ENCODE measurements around the gene LSMEM2. TPM values are rescaled to one million over a fixed set of nuclear protein-coding genes. Genes with fewer than 3 reads are reported as not detected.

LSMEM2 gene
- polyA plus RNA-seq: not detected in 2 replicates

DNA sequence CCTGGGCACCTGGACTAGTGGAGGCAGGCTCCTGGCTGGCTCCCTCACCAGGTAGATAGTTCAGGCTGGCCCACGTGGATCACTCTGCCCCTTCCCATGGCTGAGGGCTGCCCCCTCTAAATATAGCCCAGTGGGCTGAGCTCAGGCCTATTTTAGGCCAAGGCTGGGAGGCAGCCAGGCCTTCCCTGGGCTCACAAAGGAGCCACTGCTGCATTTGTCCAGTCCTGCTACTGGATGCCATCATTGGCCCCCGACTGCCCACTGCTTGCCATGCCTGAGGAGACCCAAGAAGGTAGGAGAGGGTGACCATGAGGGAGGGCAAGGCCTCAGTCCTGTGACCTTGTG is at the start of gene LSMEM2:
Gene LSMEM2, plus strand, starts transcription at position 208 of the 345 bp plus-strand sequence. Its CDS starts 27 bp downstream, at position 235.

DNA sequence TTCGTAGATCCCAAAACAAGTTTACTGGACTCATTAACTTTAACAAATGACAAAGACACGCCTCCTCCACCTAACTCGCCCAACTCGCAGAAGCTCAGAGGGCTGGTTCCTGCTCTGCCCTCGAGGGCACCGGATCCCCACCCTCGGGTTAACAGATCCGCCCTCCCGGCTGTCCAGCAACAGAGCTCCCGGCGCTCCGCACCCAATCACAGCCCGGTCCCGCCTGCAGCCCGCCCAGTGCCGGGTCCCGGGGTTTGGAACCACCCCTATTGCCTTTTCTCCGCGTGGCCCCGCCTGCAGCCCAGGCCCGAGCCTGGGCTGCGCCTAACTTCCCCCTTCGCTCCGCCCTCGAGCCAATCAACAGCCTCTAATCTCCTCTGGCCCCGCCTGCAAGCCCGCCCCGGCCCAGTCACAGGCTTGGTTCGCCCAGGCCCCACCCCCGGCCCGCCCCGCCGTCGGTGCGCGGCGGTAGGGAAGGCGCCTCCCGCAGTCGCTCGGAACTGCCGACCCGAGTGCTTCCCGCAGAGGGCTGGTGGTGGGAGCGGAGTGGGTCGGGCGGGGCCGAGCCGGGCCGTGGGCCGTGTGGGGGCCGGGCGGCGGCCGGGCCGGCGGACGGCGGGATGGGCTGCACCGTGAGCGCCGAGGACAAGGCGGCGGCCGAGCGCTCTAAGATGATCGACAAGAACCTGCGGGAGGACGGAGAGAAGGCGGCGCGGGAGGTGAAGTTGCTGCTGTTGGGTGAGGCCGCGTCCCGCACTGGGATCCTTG is 43.0 kb upstream of the LSMEM2 start, which contains the start of gene GNAI2:
Gene GNAI2, plus strand, starts transcription at position 489 of the 768 bp plus-strand sequence. Its CDS starts 132 bp downstream, at position 621.

DNA sequence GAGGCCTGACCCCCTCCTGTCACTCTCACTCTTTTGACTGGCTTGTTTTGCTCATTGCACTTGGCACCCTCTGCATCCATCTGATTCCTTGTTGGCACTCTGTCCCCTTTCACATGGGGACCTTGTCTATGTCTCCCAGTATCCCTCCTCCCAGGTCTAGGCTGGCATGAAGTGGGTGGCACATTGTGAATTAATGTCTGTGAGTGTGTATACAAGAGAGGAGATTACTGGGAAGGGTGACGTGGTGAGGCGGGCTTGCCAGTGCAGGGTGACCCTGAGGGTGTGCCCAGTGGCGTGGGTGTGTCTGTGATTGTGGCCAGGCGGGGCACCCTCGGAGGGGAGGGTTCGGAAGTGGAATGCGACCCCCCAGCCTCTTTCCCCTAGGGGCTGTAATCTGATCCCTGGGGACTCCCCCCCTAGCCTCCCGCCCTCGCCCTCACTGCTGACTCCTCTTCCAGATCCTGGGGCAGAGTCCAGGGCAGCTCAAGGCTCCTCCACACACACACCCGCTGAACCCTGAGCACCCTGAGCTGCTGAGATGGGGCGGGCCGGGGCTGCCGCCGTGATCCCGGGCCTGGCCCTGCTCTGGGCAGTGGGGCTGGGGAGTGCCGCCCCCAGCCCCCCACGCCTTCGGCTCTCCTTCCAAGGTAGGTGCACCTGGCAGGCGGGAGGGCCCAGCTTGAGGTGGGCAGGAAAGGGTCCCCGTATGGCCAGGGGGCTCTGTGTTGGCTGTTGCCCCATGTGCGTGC is 10.0 kb upstream of the LSMEM2 start, which contains the start of gene SEMA3B:
Gene SEMA3B, plus strand, starts transcription at position 445 of the 749 bp plus-strand sequence. Its CDS starts 94 bp downstream, at position 539.

DNA sequence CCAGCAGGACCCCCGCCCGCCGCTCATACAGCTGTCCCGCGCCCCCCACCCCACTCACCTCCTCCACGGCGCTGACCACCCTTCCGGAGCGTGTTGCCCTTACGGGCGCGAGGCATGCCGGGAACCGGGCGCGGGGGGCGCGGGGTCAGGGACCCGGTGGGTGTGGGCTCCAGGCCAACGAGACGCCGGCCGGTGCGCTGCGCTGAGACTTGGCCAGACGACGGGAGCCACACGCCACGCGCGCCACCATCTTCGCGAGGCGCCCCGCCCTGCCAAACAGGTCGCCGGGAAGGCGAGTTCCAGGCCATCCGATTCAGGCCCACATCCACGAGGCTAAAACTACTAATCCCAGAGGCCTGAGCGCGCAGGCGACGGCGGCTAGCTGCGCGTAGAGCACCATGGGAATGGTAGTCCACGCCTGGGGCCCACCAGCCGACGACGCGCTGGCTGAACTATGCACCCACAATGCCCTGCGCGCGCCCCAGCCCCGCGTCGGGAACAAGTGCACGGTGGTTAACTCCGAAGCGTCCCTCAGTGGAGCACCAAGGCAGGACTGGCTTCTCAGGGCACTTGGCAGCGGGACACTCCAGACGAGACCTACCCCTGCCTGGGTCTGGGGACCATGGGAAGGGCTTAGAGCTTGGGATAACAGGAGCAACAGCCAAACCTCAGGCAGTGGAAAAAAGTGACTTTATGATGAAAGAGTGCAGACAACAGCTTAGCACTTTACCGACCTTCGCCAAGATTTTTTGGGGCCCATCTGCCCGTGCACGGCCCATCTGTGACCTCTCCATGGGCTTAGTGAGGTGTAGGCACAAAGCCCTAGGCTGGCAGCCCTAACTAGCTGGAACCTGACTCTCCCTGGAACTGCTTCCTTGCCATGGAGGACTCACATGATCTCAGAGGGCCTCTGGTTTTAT is 13.5 kb downstream of the LSMEM2 start, which contains the start of gene IFRD2:
Gene IFRD2, minus strand, starts transcription at position 271 of the 920 bp plus-strand sequence. Its CDS starts 155 bp downstream, at position 116.

DNA sequence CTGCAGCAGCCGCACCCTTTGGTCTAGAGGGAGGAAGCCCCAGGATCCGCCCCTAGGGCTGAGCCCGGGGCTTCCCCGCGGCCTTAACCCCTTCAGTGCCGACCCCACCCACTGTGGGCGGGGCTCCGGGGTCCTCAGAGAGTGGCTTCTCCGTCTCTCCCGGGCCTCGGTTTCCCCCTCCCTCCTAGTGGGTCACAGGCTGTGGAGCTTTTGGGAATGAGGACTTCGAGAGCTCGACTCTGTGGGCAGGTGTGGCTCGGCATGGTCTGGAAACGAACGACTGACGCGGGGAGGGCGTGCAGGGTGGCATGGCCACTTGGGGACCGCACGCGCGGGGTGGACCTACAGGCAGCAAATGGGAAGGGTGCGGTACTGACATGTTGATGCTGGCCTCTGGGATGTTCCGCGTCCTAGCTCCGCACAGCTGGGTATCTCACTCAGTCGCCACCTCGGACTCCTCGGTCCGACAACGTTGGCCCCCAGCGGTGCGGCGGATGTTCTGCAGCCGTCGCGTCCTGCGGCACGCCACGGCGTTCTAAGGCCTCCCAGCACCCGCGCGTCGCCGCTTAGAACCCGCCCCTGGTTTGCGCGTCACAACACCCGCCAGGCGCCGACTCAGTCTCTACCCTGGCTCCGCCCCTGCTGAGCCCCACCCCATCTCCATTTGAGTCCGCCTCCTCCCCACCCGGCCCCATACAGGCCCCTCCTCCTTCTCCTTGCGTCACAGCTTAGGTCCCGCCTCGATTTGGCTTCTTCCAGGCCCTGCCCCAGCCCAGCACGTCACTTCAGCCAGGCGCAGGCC is 20.1 kb downstream of the LSMEM2 start, which contains the start of the genes HYAL3 and NAA80:
Gene HYAL3, minus strand, starts transcription at position 570 of the 802 bp plus-strand sequence. CDS start 3,803 bp downstream, outside the sequence.
Gene NAA80, minus strand, starts transcription at position 570 of the 802 bp plus-strand sequence. CDS start 1,942 bp downstream, outside the sequence.

DNA sequence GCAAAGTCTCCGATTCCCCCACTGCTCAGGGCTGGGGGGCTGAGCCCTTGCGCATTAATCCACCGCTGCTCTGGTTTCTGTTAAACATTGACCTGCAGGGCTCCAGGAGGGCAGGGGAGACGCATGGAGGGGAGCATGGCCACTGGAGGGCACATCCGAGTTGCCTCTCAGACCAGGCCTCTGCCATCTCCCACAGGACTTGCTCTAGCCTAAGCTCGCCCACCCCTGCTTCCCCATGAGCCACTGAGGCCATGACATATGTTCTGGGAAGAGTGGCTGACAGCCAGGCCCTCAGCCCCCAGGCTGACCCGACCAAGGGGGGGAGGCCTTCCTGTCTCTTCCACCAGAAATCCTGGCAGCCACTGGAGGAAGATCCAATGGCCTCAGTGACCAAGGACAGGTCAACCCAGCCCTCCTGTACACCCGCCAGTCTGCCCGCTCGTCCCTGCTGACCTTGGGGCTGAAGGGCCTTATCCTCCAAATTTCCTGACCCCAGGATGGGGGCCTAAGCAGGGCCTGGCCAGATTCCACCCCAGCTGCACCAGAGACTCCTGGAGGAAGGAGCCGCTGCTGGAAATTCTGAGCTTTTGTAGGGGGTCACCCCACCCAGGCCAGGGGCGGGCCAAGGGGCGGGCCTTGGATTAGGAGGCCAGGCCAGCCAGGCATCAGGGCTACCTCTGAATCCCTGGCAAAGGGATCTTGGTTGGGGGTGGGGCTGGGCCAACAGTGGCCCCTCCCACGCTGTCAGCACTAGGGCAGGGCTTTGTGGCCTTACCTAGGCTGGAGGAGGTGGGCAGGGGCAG is 24.3 kb downstream of the LSMEM2 start, which contains the start of gene HYAL1:
Gene HYAL1, minus strand, starts transcription at position 562 of the 803 bp plus-strand sequence. CDS start 618 bp downstream, outside the sequence.

DNA sequence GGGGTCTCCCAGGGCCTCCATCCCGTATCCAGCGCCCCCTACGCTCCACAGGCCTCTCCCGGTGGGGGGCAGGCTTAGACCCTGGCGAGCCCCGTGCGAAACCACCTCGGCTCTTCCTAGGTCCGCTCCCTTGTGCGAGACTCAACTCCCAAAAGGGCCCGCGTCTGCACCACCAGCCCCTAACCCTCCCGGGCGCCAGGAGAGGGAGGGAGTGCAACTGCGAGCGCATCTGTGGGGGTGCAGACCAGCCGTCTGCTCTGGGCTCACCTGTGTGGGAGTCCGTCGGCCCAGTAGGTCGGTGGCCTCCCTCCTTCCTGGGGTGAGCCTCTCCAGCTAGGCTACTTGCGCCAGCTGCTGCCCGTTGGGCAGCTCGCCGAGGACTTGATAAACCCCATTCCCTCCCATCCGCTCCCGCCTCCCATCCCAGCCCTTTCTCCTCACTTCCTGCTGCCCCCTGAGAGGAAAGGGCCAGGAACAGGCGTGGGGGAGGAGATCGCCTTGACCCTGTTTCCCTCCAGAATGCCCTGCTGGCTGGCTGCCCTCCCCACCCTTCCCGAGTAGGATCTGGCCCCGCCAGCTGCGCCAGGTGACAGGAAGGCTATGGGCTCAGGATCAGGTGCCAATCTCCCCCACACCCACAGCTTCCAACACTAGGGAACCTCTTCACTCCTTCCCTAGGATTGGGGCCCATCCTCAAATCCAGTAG is 43.7 kb downstream of the LSMEM2 start, which contains the start of gene HYAL2:
Gene HYAL2, minus strand, starts transcription at position 360 of the 706 bp plus-strand sequence. CDS start 2,256 bp downstream, outside the sequence.

DNA sequence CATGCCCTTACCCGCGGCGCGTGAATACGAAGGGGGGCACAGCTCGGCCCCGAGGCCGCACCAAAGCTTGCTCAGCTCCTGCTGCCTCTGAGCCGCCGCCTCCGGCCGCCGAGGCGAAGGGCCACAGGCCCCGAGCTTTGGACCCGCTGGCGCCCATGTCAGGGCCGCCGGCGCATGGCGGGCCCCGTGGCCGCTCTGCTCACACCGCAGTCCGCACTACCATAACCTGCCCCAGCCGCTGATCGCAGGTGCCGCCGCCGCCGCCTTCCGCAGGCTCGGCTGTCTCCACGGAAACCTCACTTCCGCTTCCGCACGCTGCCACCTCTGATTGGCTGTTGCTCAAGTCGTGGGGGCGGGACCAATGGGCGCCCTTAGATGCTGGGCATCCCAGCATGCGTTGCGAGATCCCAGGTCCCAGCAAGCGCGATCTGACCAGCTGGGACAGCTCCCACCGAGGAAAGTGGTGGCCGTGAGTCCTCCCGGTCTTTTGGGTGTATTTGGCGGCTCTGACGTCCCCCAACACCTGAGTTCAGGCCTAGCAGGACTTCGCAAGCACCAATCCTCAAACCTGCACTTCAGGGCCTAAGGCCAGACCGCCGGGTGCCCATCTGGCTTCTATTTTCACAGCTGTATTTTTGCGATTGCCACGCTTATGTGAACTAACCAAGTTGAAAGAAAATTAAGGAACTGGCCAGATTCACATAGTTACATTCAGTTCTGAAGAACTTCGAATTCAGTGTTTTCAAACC is 49.2 kb downstream of the LSMEM2 start, which contains the start of gene TUSC2:
Gene TUSC2, minus strand, starts transcription at position 281 of the 749 bp plus-strand sequence. Its CDS starts 124 bp downstream, at position 157.

Other genes with a start within 250 kb of the LSMEM2 start
- 27.7 and 31.1 TPM in 2 replicates for gene RBM5, start 190.2 kb upstream of the LSMEM2 start, polyA plus RNA-seq
- 0.10 TPM in 1 of 2 replicates, not detected in the other for gene SEMA3F, start 123.8 kb upstream of the LSMEM2 start, polyA plus RNA-seq
- gene GNAT1, start 87.5 kb upstream of the LSMEM2 start, polyA plus RNA-seq: not detected in 2 replicates
- gene SLC38A3, start 73.8 kb upstream of the LSMEM2 start, polyA plus RNA-seq: 0.16 and 4.2 TPM in 2 replicates
- 4.9 and 5.0 TPM in 2 replicates for gene GNAI2, start 42.9 kb upstream of the LSMEM2 start, polyA plus RNA-seq
- gene SEMA3B, start 9.9 kb upstream of the LSMEM2 start, polyA plus RNA-seq: 0.27 and 0.28 TPM in 2 replicates
- 2.5 and 6.0 TPM in 2 replicates for gene IFRD2, start 13.3 kb downstream of the LSMEM2 start, polyA plus RNA-seq
- gene HYAL3, start 20.3 kb downstream of the LSMEM2 start, polyA plus RNA-seq: 3.8 TPM in 1 of 2 replicates, not detected in the other
- 0.76 and 4.6 TPM in 2 replicates for gene NAA80, start 20.3 kb downstream of the LSMEM2 start, polyA plus RNA-seq
- 0.83 TPM in 1 of 2 replicates, not detected in the other for gene HYAL1, start 24.5 kb downstream of the LSMEM2 start, polyA plus RNA-seq
- gene HYAL2, start 43.7 kb downstream of the LSMEM2 start, polyA plus RNA-seq: 1.8 and 4.4 TPM in 2 replicates
- gene TUSC2, start 49.1 kb downstream of the LSMEM2 start, polyA plus RNA-seq: 26.1 and 26.6 TPM in 2 replicates
- gene RASSF1, start 61.7 kb downstream of the LSMEM2 start, polyA plus RNA-seq: 2.4 and 3.2 TPM in 2 replicates
- not detected in 2 replicates for gene ZMYND10, start 66.6 kb downstream of the LSMEM2 start, polyA plus RNA-seq
- 47.8 and 60.9 TPM in 2 replicates for gene NPRL2, start 71.7 kb downstream of the LSMEM2 start, polyA plus RNA-seq
- 7.5 and 22.2 TPM in 2 replicates for gene CYB561D2, start 71.8 kb downstream of the LSMEM2 start, polyA plus RNA-seq
- 19.6 and 24.4 TPM in 2 replicates for gene TMEM115, start 80.4 kb downstream of the LSMEM2 start, polyA plus RNA-seq
- 39.3 and 63.3 TPM in 2 replicates for gene CACNA2D2, start 224.5 kb downstream of the LSMEM2 start, polyA plus RNA-seq

All from Purkinje cell (primary cell).